Keratinocyte (primary cell): ENCODE data around the gene P4HA1. TPM values are rescaled to one million over a fixed set of nuclear protein-coding genes. Genes with fewer than 3 reads are reported as not detected.

ENCODE experiments used
- DNase-seq: peaks from one replicate; pipeline ENCODE4 v3.0.0-alpha.2; 2011; ENCODE audit warnings: low read depth, missing footprints, low spot score
- FAIRE-seq: peaks from 2 replicates; lab custom pipeline; 2011; peaks lifted over from hg19 to GRCh38; lab: Jason Lieb, UNC
- H2AFZ ChIP-seq: 2 replicates; pipeline ENCODE4 v1.6.0; 2012; ENCODE audit warnings: low read length, control low read depth, inconsistent platforms; ENCODE audit not compliant: control insufficient read depth
- H3K27ac ChIP-seq: 2 replicates; pipeline ENCODE4 v1.5.1; 2011; ENCODE audit warnings: low read length; ENCODE audit not compliant: control insufficient read depth, insufficient read depth
- H3K27me3 ChIP-seq: 3 replicates; pipeline ENCODE4 v1.6.0; 2011; ENCODE audit warnings: low read length; ENCODE audit not compliant: control insufficient read depth, insufficient read depth; ENCODE audit errors: extremely low read depth
- H3K36me3 ChIP-seq, 2 experiments: 2 replicates in 1 of 2; 3 replicates in 1 of 2; pipeline ENCODE4 v1.5.1; 2011; ENCODE audit warnings: low read length in 2 of 2, mild to moderate bottlenecking in 1 of 2; ENCODE audit not compliant: control insufficient read depth in 2 of 2, insufficient read depth in 2 of 2; ENCODE audit errors: extremely low read depth in 1 of 2
- H3K4me1 ChIP-seq: 3 replicates; pipeline ENCODE4 v1.5.1; 2011; ENCODE audit warnings: low read length; ENCODE audit not compliant: control insufficient read depth, insufficient read depth; ENCODE audit errors: extremely low read depth
- H3K4me2 ChIP-seq: 3 replicates; pipeline ENCODE4 v1.6.0; 2011; ENCODE audit warnings: low read depth, low read length; ENCODE audit not compliant: control insufficient read depth, insufficient read depth; ENCODE audit errors: extremely low read depth
- H3K4me3 ChIP-seq, 3 experiments: fragments of 200-600 bp in 1 of 3; sonication (generic) in 1 of 3; 2 replicates in 2 of 3; 3 replicates in 1 of 3; pipeline ENCODE4 v1.5.1; 2011 to 2016; ENCODE audit warnings: low read length in 3 of 3, mild to moderate bottlenecking in 3 of 3, control low read depth in 2 of 3, inconsistent platforms in 1 of 3, low read depth in 1 of 3, mixed read lengths in 1 of 3, mixed run types in 1 of 3, moderate library complexity in 1 of 3; ENCODE audit not compliant: control insufficient read depth in 2 of 3, insufficient read depth in 2 of 3; ENCODE audit errors: extremely low read depth in 1 of 3
- H3K79me2 ChIP-seq: 2 replicates; pipeline ENCODE4 v1.6.0; 2012; ENCODE audit warnings: low read length; ENCODE audit not compliant: control insufficient read depth, insufficient read depth
- H3K9ac ChIP-seq: 3 replicates; pipeline ENCODE4 v1.6.0; 2011; ENCODE audit warnings: low read length; ENCODE audit not compliant: control insufficient read depth, insufficient read depth; ENCODE audit errors: extremely low read depth
- H3K9me1 ChIP-seq: 3 replicates; pipeline ENCODE4 v1.6.0; 2011; ENCODE audit warnings: low read length; ENCODE audit not compliant: control insufficient read depth, insufficient read depth; ENCODE audit errors: extremely low read depth
- H3K9me3 ChIP-seq: 2 replicates; pipeline ENCODE4 v1.5.1; 2012; ENCODE audit warnings: low read depth, low read length; ENCODE audit not compliant: control insufficient read depth
- H4K20me1 ChIP-seq: 3 replicates; pipeline ENCODE4 v1.6.0; 2011; ENCODE audit warnings: low read length; ENCODE audit not compliant: control insufficient read depth, insufficient read depth; ENCODE audit errors: extremely low read depth
- EZH2 ChIP-seq: IDR thresholded peaks from one replicate; pipeline ENCODE4 v1.6.1; 2012; ENCODE audit warnings: inconsistent platforms, mild to moderate bottlenecking, low read length, moderate library complexity
- dilution Hi-C: fragments of 300-500 bp; cut with MboI; formaldehyde crosslinking; loops from one replicate; pipeline ENCODE4 v1.7.0; 2020; ENCODE audit warnings: low sequenced_read_pairs; ENCODE audit not compliant: extremely low pct_ligation_motif_present
- polyA plus RNA-seq, 5 experiments: library from polyadenylated mRNA; depleted of rRNA in 3 of 5; stranded (reverse) in 3 of 5; stranded (forward) in 1 of 5; unstranded in 1 of 5; fragments of >200 nt; gene quantifications; 1 replicate in 1 of 5; 2 replicates in 3 of 5; 3 replicates in 1 of 5; pipeline versions ENCODE4 v1.2.1 to v1.2.3, GENCODE V29; 2011 to 2012; ENCODE audit warnings: missing spikeins in 2 of 5, low read depth in 1 of 5, low replicate concordance in 1 of 5
- TF ChIP-seq, protein P1 (sequence below), 3 experiments: IDR thresholded peaks in 1 of 3; conservative IDR thresholded peaks in 1 of 3; optimal IDR thresholded peaks in 1 of 3; 2 replicates in 2 of 3; 3 replicates in 1 of 3; pipeline versions ENCODE3 to v1.5.1; 2011; ENCODE audit warnings: low read length in 3 of 3, mild to moderate bottlenecking in 3 of 3, moderate library complexity in 2 of 3, control low read depth in 1 of 3, inconsistent platforms in 1 of 3; ENCODE audit not compliant: insufficient read depth in 2 of 3; ENCODE audit errors: extremely low read depth in 1 of 3

The P4HA1 gene
- polyA plus RNA-seq, 1 donor (not counting 4 experiments of a cell fraction or from before 2014, with no cell fraction given): 67.4 TPM

GRCh38 chr10:73088304-73088703 is 8.4 kb downstream of the P4HA1 start:
- TF ChIP-seq EZH2: no peak
- TF ChIP-seq, protein P1, sequence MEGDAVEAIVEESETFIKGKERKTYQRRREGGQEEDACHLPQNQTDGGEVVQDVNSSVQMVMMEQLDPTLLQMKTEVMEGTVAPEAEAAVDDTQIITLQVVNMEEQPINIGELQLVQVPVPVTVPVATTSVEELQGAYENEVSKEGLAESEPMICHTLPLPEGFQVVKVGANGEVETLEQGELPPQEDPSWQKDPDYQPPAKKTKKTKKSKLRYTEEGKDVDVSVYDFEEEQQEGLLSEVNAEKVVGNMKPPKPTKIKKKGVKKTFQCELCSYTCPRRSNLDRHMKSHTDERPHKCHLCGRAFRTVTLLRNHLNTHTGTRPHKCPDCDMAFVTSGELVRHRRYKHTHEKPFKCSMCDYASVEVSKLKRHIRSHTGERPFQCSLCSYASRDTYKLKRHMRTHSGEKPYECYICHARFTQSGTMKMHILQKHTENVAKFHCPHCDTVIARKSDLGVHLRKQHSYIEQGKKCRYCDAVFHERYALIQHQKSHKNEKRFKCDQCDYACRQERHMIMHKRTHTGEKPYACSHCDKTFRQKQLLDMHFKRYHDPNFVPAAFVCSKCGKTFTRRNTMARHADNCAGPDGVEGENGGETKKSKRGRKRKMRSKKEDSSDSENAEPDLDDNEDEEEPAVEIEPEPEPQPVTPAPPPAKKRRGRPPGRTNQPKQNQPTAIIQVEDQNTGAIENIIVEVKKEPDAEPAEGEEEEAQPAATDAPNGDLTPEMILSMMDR (optimal IDR thresholded peaks at IDR 0.05 in 1 of 3, IDR thresholded peaks at IDR 0.05 in 1 of 3, conservative IDR thresholded peaks at IDR 0.05 in 1 of 3; ENCODE audit: extremely low read depth in 1 of 3, insufficient read depth in 2 of 3, low read length in 3 of 3): no peak
- DNase-seq (no peak), FAIRE-seq (no peak)
- Histone ChIP-seq H3K9me1 (no peaks in the 10 kb centered on the region), H3K79me2 (peaks cover 75% of the 10 kb centered on the region), H3K27me3 (no peaks in the 10 kb centered on the region), H3K4me1 (peaks cover 4% of the 10 kb centered on the region), H3K9ac (no peak overlapping the region), H4K20me1 (no peaks in the 10 kb centered on the region), H3K4me2 (no peak overlapping the region), H3K9me3 (no peaks in the 10 kb centered on the region), H3K36me3 (peaks cover 1 to 2% of the 10 kb centered on the region in 2 experiments), H3K27ac (no peak overlapping the region), H2AFZ (no peak overlapping the region), H3K4me3 (no peak overlapping the region)
- dilution Hi-C loops: no loop called here

DNA sequence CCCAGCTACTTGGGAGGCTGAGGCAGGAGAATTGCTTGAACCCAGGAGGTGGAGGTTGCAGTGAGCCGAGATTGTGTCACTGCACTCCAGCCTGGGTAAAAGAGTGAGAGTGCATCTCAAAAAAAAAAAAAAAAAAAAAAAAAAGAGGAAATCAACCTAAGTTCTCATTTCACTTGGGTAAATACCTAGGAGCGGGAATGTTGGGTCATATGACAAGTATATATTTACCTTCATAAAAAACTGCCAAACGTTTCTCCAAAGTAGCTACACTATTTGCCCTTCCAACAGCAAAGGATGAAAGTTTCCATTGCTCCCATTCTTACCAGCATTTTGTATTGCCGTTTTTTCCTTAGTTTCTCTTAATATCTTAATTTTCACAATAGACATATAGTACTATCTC is 9.8 kb downstream of the P4HA1 start:
- no peak overlapping the region for H3K4me3 ChIP-seq
- no peaks in the 10 kb centered on the region for H3K27me3 ChIP-seq
- peaks cover 0 to 2% of the 10 kb centered on the region in 2 experiments for H3K36me3 ChIP-seq
- dilution Hi-C loops: no loop called here
- H3K27ac ChIP-seq: no peak overlapping the region
- peaks cover 74% of the 10 kb centered on the region for H3K79me2 ChIP-seq
- H3K4me1 ChIP-seq: peaks cover 4% of the 10 kb centered on the region
- FAIRE-seq (no peak), DNase-seq (no peak)
- no peaks in the 10 kb centered on the region for H3K9me3 ChIP-seq
- H3K9ac ChIP-seq: no peak overlapping the region
- H3K9me1 ChIP-seq: no peaks in the 10 kb centered on the region
- H2AFZ ChIP-seq: no peak overlapping the region
- TF ChIP-seq EZH2: no peak
- TF ChIP-seq, protein P1 (optimal IDR thresholded peaks at IDR 0.05 in 1 of 3, IDR thresholded peaks at IDR 0.05 in 1 of 3, conservative IDR thresholded peaks at IDR 0.05 in 1 of 3; ENCODE audit: extremely low read depth in 1 of 3, insufficient read depth in 2 of 3, low read length in 3 of 3): no peak
- H3K4me2 ChIP-seq: no peak overlapping the region
- H4K20me1 ChIP-seq: no peaks in the 10 kb centered on the region
